ENCODE data around the gene CYP4F8.

The CYP4F8 gene

GRCh38 chr19:15616627-15617270, 1.7 kb downstream of the CYP4F8 start:
- DNase-seq, result no peak

- no peak for DNase-seq
Measured at GRCh38 chr19:15618321-15618720, 3.3 kb downstream of the CYP4F8 start.

- no peak for DNase-seq
Measured at GRCh38 chr19:15621801-15622200, 6.8 kb downstream of the CYP4F8 start.

GRCh38 chr19:15622991-15623390, 8.0 kb downstream of the CYP4F8 start:
- no peak for DNase-seq

GRCh38 chr19:15623711-15624318, 8.8 kb downstream of the CYP4F8 start:
- DNase-seq, result no peak

GRCh38 chr19:15628236-15629002, 13.4 kb downstream of the CYP4F8 start:
- no peak for DNase-seq

GRCh38 chr19:15629003-15629880, 14.2 kb downstream of the CYP4F8 start:
- DNase-seq, result peak; percentile 5

GRCh38 chr19:15631817-15632216, 16.8 kb downstream of the CYP4F8 start:
- DNase-seq, result no peak

- DNase-seq, result no peak
Measured at GRCh38 chr19:15633082-15633835, 18.2 kb downstream of the CYP4F8 start.

GRCh38 chr19:15634105-15634504, 19.1 kb downstream of the CYP4F8 start:
- DNase-seq, result no peak

GRCh38 chr19:15635016-15635805, 20.2 kb downstream of the CYP4F8 start:
- no peak for DNase-seq

- no peak for DNase-seq
Measured at GRCh38 chr19:15636026-15636425, 21.0 kb downstream of the CYP4F8 start.

- DNase-seq, result no peak
Measured at GRCh38 chr19:15639596-15639995, 24.6 kb downstream of the CYP4F8 start.

- no peak for DNase-seq
Measured at GRCh38 chr19:15640294-15640903, 25.4 kb downstream of the CYP4F8 start, which contains the start of gene CYP4F3. Gene CYP4F3 (plus strand): TSS chr19:15640897. CDS start chr19:15641416, 519 bp downstream.

- DNase-seq, result no peak
Measured at GRCh38 chr19:15640904-15641597, 26.0 kb downstream of the CYP4F8 start.

GRCh38 chr19:15641901-15642491, 27.0 kb downstream of the CYP4F8 start:
- no peak for DNase-seq

- DNase-seq, result no peak
Measured at GRCh38 chr19:15642807-15643206, 27.8 kb downstream of the CYP4F8 start.

- no peak for DNase-seq
Measured at GRCh38 chr19:15643387-15643786, 28.4 kb downstream of the CYP4F8 start.

GRCh38 chr19:15644066-15644741, 29.2 kb downstream of the CYP4F8 start:
- DNase-seq, result no peak

Measured in NCI-H1694 treated with DMSO at 0.1 percent for 48 hours (cell line).